Neural progenitor cell (in vitro differentiated cells): Measurements from ENCODE around the gene PKD1.

ENCODE experiments used
- CTCF ChIP-seq: fragments of 200-600 bp; sonication (generic); IDR thresholded peaks from 2 replicates; pipeline ENCODE4 v1.5.1; 2017; ENCODE audit warnings: antibody characterized with exemption, mild to moderate bottlenecking
- EZH2 ChIP-seq: fragments of 200-600 bp; sonication (generic); IDR thresholded peaks from 2 replicates; pipeline ENCODE4 v1.6.1; 2017; ENCODE audit warnings: antibody characterized with exemption, mild to moderate bottlenecking, moderate library complexity
- EZH2phosphoT487 ChIP-seq: fragments of 200-600 bp; sonication (generic); IDR thresholded peaks from 2 replicates; pipeline ENCODE4 v1.6.1; 2017; ENCODE audit warnings: antibody characterized with exemption

- TF ChIP-seq EZH2 = no peak
- no peak for TF ChIP-seq CTCF
- TF ChIP-seq EZH2phosphoT487 = no peak
Measured at GRCh38 chr16:2181952-2182351, 46.3 kb upstream of the PKD1 start.
